Natural killer cell (primary cell): ENCODE results near the gene SH2D3C. TPM values are rescaled to one million over a fixed set of nuclear protein-coding genes. Genes with fewer than 3 reads are reported as not detected.

Source experiments
- ATAC-seq, 3 donors: fragments of 150-1000 bp in 2 of 3; fragments of 200-7000 bp in 1 of 3; cut with Tn5 transposase; 1 replicate in 1 of 3; 2 replicates in 2 of 3; pipeline ENCODE4 v1.10.0; 2021; ENCODE audit warnings: mild to moderate bottlenecking in 2 of 3, moderate library complexity in 2 of 3
- DNase-seq, 2 donors: peaks; one replicate each; pipeline versions ENCODE4 v3.0.0 to v3.0.0-alpha.2; 2013 to 2021; ENCODE audit warnings: mixed read lengths in 1 of 2
- H3K27ac ChIP-seq: one replicate; pipeline ENCODE4 v1.5.1; 2013; ENCODE audit warnings: mild to moderate bottlenecking, low read length
- H3K27me3 ChIP-seq: one replicate; pipeline ENCODE4 v1.6.1; 2013; ENCODE audit warnings: low read length; ENCODE audit not compliant: control insufficient read depth, insufficient read depth
- H3K36me3 ChIP-seq: one replicate; pipeline ENCODE4 v1.6.1; 2013; ENCODE audit warnings: low read length; ENCODE audit not compliant: control insufficient read depth, insufficient read depth
- H3K4me1 ChIP-seq: one replicate; pipeline ENCODE4 v1.6.1; 2013; ENCODE audit warnings: low read length; ENCODE audit not compliant: control insufficient read depth, insufficient read depth
- H3K4me3 ChIP-seq: one replicate; pipeline ENCODE4 v1.5.1; 2013; ENCODE audit warnings: low read length
- H3K9me3 ChIP-seq: one replicate; pipeline ENCODE4 v1.6.1; 2013; ENCODE audit warnings: low read length; ENCODE audit not compliant: control insufficient read depth, insufficient read depth
- H3K27ac Mint-ChIP-seq, 2 donors: one replicate each; pipeline ENCODE4 v1.8.0; 2022; ENCODE audit warnings: mild to moderate bottlenecking in 2 of 2, mixed read lengths in 2 of 2, moderate library complexity in 1 of 2
- H3K27me3 Mint-ChIP-seq, 2 donors: one replicate each; pipeline ENCODE4 v1.8.0; 2022; ENCODE audit warnings: low read depth in 2 of 2, mixed read lengths in 2 of 2
- H3K36me3 Mint-ChIP-seq: one replicate; pipeline ENCODE4 v1.8.0; 2022; ENCODE audit warnings: mixed read lengths
- H3K4me1 Mint-ChIP-seq, 2 donors: one replicate each; pipeline ENCODE4 v1.8.0; 2022; ENCODE audit warnings: mixed read lengths in 2 of 2
- H3K4me3 Mint-ChIP-seq: one replicate; pipeline ENCODE4 v1.8.0; 2022; ENCODE audit warnings: mild to moderate bottlenecking, moderate library complexity, mixed read lengths
- H3K9me3 Mint-ChIP-seq, 2 donors: one replicate each; pipeline ENCODE4 v1.8.0; 2022; ENCODE audit warnings: mixed read lengths in 2 of 2
- WGBS: methylation state at CpG from one replicate; pipeline ENCODE4 v1.1.7; 2013; ENCODE audit warnings: missing lambda C conversion rate; ENCODE audit not compliant: insufficient coverage; 5-methylcytosine and 5-hydroxymethylcytosine counted together
- intact Hi-C: fragments of 100-400 bp; cut with micrococcal nuclease; formaldehyde crosslinking; loops from one replicate; pipeline ENCODE4 v1.14.2; 2022
- total RNA-seq, 4 donors: library from RNA; stranded (reverse); fragments of 120-200 nt in 1 of 4; gene quantifications; one replicate each; pipeline versions ENCODE4 v1.2.3 to v1.2.4, GENCODE V29; 2013 to 2022
- TF ChIP-seq, protein P1 (sequence below): fragments of 200-600 bp; IDR thresholded peaks from one replicate; pipeline ENCODE4 v1.8.0; 2022; ENCODE audit warnings: antibody characterized with exemption

SH2D3C gene
- total RNA-seq, 3 donors from 2014 or later (not counting 1 experiment from before 2014, with no cell fraction given) = 42.8 to 86.8 (median 56.6) TPM

DNA sequence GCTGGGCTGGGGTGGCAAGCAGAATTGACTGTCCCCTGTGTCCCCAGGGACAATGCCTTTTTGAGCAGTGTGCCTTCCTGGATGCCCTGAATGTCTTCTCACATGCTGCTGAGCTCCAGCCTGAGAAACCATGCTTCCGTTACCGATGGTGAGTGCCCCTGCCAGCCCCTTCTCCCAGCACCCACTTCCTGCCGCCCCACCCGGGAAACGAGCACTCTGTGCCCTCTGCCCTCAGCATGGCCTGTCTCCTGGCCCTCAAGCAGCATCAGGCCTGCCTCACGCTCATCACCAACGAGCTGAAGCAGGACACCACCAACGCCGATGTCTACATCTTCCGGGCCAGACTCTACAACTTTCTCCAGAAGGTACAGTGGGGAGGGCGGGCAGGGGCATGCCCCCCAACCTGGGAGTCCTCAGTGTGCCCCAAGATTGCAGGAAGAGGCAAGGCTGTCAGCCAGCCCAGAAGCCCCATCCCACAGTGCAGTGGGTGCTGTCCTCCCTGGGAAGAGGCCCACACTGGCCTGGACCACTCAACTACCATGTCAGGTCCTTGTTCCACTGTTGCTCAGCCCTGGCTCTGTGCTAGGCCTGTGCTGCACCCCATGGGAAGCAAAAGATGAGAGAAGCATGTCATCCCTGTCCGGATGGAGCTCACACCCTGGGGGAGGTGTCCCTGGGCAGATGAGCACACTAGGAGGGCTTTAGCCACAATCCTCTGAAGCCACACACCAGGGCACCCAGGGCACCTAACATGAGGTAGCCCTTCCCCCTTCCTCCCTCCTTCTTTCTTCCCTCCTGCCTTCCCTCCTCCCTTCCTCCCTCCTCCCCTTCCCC is 58.2 kb downstream of the SH2D3C start:
- no peaks in the 10 kb centered on the region for H3K36me3 ChIP-seq
- peak overlapping the region; percentile 59 for H3K27ac ChIP-seq
- WGBS = 78% methylated on average over 12 of the region's 12 CpGs
- peaks cover 59% of the 10 kb centered on the region for H3K4me1 ChIP-seq
- peak overlapping the region; percentile 3 for H3K4me3 ChIP-seq
- TF ChIP-seq, protein P1, sequence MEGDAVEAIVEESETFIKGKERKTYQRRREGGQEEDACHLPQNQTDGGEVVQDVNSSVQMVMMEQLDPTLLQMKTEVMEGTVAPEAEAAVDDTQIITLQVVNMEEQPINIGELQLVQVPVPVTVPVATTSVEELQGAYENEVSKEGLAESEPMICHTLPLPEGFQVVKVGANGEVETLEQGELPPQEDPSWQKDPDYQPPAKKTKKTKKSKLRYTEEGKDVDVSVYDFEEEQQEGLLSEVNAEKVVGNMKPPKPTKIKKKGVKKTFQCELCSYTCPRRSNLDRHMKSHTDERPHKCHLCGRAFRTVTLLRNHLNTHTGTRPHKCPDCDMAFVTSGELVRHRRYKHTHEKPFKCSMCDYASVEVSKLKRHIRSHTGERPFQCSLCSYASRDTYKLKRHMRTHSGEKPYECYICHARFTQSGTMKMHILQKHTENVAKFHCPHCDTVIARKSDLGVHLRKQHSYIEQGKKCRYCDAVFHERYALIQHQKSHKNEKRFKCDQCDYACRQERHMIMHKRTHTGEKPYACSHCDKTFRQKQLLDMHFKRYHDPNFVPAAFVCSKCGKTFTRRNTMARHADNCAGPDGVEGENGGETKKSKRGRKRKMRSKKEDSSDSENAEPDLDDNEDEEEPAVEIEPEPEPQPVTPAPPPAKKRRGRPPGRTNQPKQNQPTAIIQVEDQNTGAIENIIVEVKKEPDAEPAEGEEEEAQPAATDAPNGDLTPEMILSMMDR = no peak
- Mint-ChIP-seq H3K9me3 (no peaks in the 10 kb centered on the region), H3K27me3 (no peaks in the 10 kb centered on the region), H3K4me3 (peak overlapping the region; percentile 26), H3K4me1 (peaks cover 26 to 30% of the 10 kb centered on the region in 2 donors), H3K36me3 (no peaks in the 10 kb centered on the region), H3K27ac (peak overlapping the region; percentile 59 to 81)
- intact Hi-C loops = no loop called here
- DNase-seq = peak in 1 of 2 donors; percentile 65
- no peak for ATAC-seq
- H3K27me3 ChIP-seq = no peaks in the 10 kb centered on the region
- no peaks in the 10 kb centered on the region for H3K9me3 ChIP-seq

DNA sequence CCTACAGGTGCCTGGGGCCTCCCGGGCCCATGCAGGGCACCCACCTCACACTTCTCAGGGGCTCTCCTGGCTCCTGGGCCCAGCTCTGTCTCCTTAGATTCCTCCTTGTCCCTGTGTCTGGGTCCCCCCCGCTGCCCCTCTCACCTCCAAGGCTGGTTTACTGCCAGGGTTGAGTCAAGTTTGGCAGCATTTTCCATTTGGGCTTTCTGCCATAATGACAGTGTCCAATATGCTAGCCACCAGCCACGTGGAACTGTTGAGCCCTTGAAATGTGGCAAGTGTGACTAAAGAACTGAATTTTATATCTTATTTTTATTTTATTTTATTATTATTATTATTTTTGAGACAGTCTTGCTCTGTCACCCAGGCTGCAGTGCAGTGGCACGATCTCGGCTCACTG is 60.7 kb downstream of the SH2D3C start:
- intact Hi-C loops = no loop called here
- peak overlapping the region in 1 of 2 donors; percentile 36 for H3K27ac Mint-ChIP-seq
- TF ChIP-seq, protein P1 = no peak
- ATAC-seq = no peak
- H3K27me3 Mint-ChIP-seq = no peaks in the 10 kb centered on the region
- Histone ChIP-seq H3K27ac (no peak overlapping the region), H3K4me1 (peaks cover 67% of the 10 kb centered on the region), H3K4me3 (no peak overlapping the region), H3K27me3 (no peaks in the 10 kb centered on the region), H3K36me3 (no peaks in the 10 kb centered on the region), H3K9me3 (no peaks in the 10 kb centered on the region)
- H3K36me3 Mint-ChIP-seq = no peaks in the 10 kb centered on the region
- 95% methylated on average over 4 of the region's 5 CpGs for WGBS
- no peak for DNase-seq
- H3K4me3 Mint-ChIP-seq = peak overlapping the region; percentile 21
- peaks cover 31 to 32% of the 10 kb centered on the region in 2 donors for H3K4me1 Mint-ChIP-seq
- H3K9me3 Mint-ChIP-seq = no peaks in the 10 kb centered on the region

DNA sequence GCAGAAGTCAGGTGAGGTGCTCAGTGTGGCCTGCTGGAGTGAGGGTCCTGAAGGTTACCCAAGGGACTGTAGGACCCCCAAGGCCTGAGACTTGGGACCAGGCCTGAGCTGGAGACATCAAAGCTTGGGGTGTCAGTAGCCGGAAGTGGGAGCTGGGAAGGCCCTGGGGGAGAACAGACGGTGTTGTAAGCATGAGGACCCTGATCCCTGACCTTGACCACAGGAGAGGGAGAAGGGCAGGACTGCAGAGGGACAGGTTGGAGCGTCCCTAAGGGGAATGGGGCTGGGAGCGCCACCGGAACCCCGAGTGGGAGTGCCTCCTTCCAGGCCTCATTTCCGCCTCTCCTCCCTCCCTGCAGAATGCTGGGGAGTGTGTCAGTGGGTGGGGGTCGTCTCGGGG is 62.1 kb downstream of the SH2D3C start:
- Mint-ChIP-seq H3K9me3 (no peaks in the 10 kb centered on the region), H3K4me1 (peaks cover 32 to 37% of the 10 kb centered on the region in 2 donors), H3K4me3 (peak overlapping the region; percentile 99), H3K36me3 (no peaks in the 10 kb centered on the region), H3K27me3 (no peaks in the 10 kb centered on the region), H3K27ac (peak overlapping the region; percentile 93 to 94)
- H3K4me1 ChIP-seq = peaks cover 63% of the 10 kb centered on the region
- H3K9me3 ChIP-seq = no peaks in the 10 kb centered on the region
- intact Hi-C loops = no loop called here
- H3K36me3 ChIP-seq = no peaks in the 10 kb centered on the region
- H3K27ac ChIP-seq = peak overlapping the region; percentile 54
- ATAC-seq (no peak), DNase-seq (no peak)
- 89% methylated on average over 9 of the region's 9 CpGs for WGBS
- TF ChIP-seq, protein P1 = no peak
- no peaks in the 10 kb centered on the region for H3K27me3 ChIP-seq
- no peak overlapping the region for H3K4me3 ChIP-seq
